GM23338 (cell line): Measurements from ENCODE around the gene DDIT3. TPM values are rescaled to one million over a fixed set of nuclear protein-coding genes. Genes with fewer than 3 reads are reported as not detected.

ENCODE experiments used
- ATAC-seq: fragments of 200-7000 bp; cut with Tn5 transposase; 3 replicates; pipeline ENCODE4 v1.9.1; 2020
- DNase-seq: peaks from one replicate; pipeline ENCODE4 v3.0.0-alpha.2; 2015; ENCODE audit warnings: low spot score
- H2AFZ ChIP-seq: fragments of 200-600 bp; sonication (generic); 2 replicates; pipeline ENCODE4 v1.8.0; 2016; ENCODE audit warnings: antibody characterized with exemption, mild to moderate bottlenecking, moderate library complexity
- H3F3A ChIP-seq: fragments of 200-600 bp; sonication (generic); replicated peaks from 2 replicates; pipeline ENCODE4 v1.8.0; 2017; ENCODE audit warnings: antibody characterized with exemption, mixed run types, low read depth
- H3K27ac ChIP-seq: fragments of 200-600 bp; sonication (generic); 2 replicates; pipeline ENCODE4 v1.6.1; 2016; ENCODE audit warnings: low read depth
- H3K27me3 ChIP-seq: fragments of 200-600 bp; sonication (generic); 2 replicates; pipeline ENCODE4 v1.8.0; 2016; ENCODE audit warnings: mild to moderate bottlenecking, mixed run types, moderate library complexity; ENCODE audit not compliant: insufficient read depth
- H3K36me3 ChIP-seq: fragments of 200-600 bp; sonication (generic); 2 replicates; pipeline ENCODE4 v1.8.0; 2016; ENCODE audit warnings: mild to moderate bottlenecking; ENCODE audit not compliant: insufficient read depth
- H3K4me1 ChIP-seq: fragments of 200-600 bp; sonication (generic); 2 replicates; pipeline ENCODE4 v1.8.0; 2016; ENCODE audit warnings: mild to moderate bottlenecking, moderate library complexity; ENCODE audit not compliant: insufficient read depth
- H3K4me2 ChIP-seq: fragments of 200-600 bp; sonication (generic); 2 replicates; pipeline ENCODE4 v1.7.1; 2017; ENCODE audit warnings: mixed run types
- H3K4me3 ChIP-seq: fragments of 200-600 bp; sonication (generic); 2 replicates; pipeline ENCODE4 v1.6.1; 2016; ENCODE audit warnings: mixed run types
- H3K79me2 ChIP-seq: fragments of 200-600 bp; sonication (generic); replicated peaks from 2 replicates; pipeline ENCODE4 v1.8.0; 2017; ENCODE audit warnings: mild to moderate bottlenecking; ENCODE audit not compliant: insufficient read depth
- H3K9me2 ChIP-seq: fragments of 200-600 bp; sonication (generic); 2 replicates; pipeline ENCODE4 v1.8.0; 2017; ENCODE audit not compliant: insufficient read depth
- H4K20me1 ChIP-seq: fragments of 200-600 bp; sonication (generic); replicated peaks from 2 replicates; pipeline ENCODE4 v1.8.0; 2017; ENCODE audit warnings: mild to moderate bottlenecking; ENCODE audit not compliant: insufficient read depth
- H3K27ac Mint-ChIP-seq: 2 replicates; pipeline ENCODE4 v1.8.0; 2020; ENCODE audit warnings: inconsistent platforms, mild to moderate bottlenecking, moderate library complexity, mixed read lengths
- H3K27me3 Mint-ChIP-seq: 3 replicates; pipeline ENCODE4 v1.8.0; 2022; ENCODE audit warnings: low read depth, mild to moderate bottlenecking, moderate library complexity, mixed read lengths, inconsistent platforms; ENCODE audit not compliant: insufficient read depth, poor library complexity
- H3K36me3 Mint-ChIP-seq: 3 replicates; pipeline ENCODE4 v1.8.0; 2021; ENCODE audit warnings: low read depth, mild to moderate bottlenecking, inconsistent platforms, moderate library complexity, mixed read lengths
- H3K4me1 Mint-ChIP-seq: 3 replicates; pipeline ENCODE4 v1.8.0; 2020; ENCODE audit warnings: mild to moderate bottlenecking, inconsistent platforms, mixed read lengths
- H3K4me3 Mint-ChIP-seq: 3 replicates; pipeline ENCODE4 v1.8.0; 2021; ENCODE audit warnings: moderate library complexity, mild to moderate bottlenecking, inconsistent platforms, mixed read lengths
- H3K9me3 Mint-ChIP-seq: 3 replicates; pipeline ENCODE4 v1.8.0; 2020; ENCODE audit warnings: moderate library complexity, mild to moderate bottlenecking, inconsistent platforms, mixed read lengths
- EZH2 ChIP-seq: fragments of 200-600 bp; sonication (generic); IDR thresholded peaks from one replicate; pipeline ENCODE4 v1.8.0; 2017; ENCODE audit warnings: antibody characterized with exemption, mild to moderate bottlenecking, low read depth; ENCODE audit not compliant: unreplicated experiment
- JUNB ChIP-seq: IDR thresholded peaks from one replicate; pipeline ENCODE4 v1.6.1; 2016; ENCODE audit warnings: antibody characterized with exemption; ENCODE audit not compliant: unreplicated experiment
- POLR2AphosphoS5 ChIP-seq: IDR thresholded peaks from 2 replicates; pipeline ENCODE4 v1.6.1; 2016; ENCODE audit warnings: antibody characterized with exemption, low read depth
- STAT1 ChIP-seq: IDR thresholded peaks from one replicate; pipeline ENCODE4 v1.6.1; 2016; ENCODE audit warnings: antibody characterized with exemption; ENCODE audit not compliant: unreplicated experiment
- ZNF114 ChIP-seq: fragments of 250-450 bp; sonication (Bioruptor Pico); IDR thresholded peaks from 2 replicates; pipeline ENCODE4 v1.5.0; 2020; ENCODE audit warnings: mild to moderate bottlenecking, moderate library complexity
- ZNF331 ChIP-seq: fragments of 250-450 bp; sonication (Bioruptor Pico); IDR thresholded peaks from 2 replicates; pipeline ENCODE4 v1.5.0; 2020; ENCODE audit warnings: low read depth, mild to moderate bottlenecking, moderate library complexity
- polyA plus RNA-seq: library from polyadenylated mRNA; unstranded; fragments of >200 nt; fragmentation: Nextera tagmentation; extraction: Ambion mirVana; gene quantifications from 2 replicates; pipeline ENCODE4 v1.2.1, GENCODE V29; 2016
- total RNA-seq: library from RNA; depleted of rRNA; stranded (reverse); fragments of >200 nt; shearing (Covaris generic); gene quantifications from 2 replicates; pipeline ENCODE4 v1.2.3, GENCODE V29; 2014
- TF ChIP-seq, protein P1 (sequence below): fragments of 250-450 bp; sonication (Bioruptor Pico); IDR thresholded peaks from 2 replicates; pipeline ENCODE4 v1.5.0; 2020; ENCODE audit warnings: mild to moderate bottlenecking, moderate library complexity
- TF ChIP-seq, protein P2 (sequence below): IDR thresholded peaks from 2 replicates; pipeline ENCODE4 v1.6.1; 2016; ENCODE audit warnings: antibody characterized with exemption

Gene DDIT3
- total and polyA plus RNA-seq, 2 experiments from 2014 or later = 3.9 to 12.5 TPM

DNA sequence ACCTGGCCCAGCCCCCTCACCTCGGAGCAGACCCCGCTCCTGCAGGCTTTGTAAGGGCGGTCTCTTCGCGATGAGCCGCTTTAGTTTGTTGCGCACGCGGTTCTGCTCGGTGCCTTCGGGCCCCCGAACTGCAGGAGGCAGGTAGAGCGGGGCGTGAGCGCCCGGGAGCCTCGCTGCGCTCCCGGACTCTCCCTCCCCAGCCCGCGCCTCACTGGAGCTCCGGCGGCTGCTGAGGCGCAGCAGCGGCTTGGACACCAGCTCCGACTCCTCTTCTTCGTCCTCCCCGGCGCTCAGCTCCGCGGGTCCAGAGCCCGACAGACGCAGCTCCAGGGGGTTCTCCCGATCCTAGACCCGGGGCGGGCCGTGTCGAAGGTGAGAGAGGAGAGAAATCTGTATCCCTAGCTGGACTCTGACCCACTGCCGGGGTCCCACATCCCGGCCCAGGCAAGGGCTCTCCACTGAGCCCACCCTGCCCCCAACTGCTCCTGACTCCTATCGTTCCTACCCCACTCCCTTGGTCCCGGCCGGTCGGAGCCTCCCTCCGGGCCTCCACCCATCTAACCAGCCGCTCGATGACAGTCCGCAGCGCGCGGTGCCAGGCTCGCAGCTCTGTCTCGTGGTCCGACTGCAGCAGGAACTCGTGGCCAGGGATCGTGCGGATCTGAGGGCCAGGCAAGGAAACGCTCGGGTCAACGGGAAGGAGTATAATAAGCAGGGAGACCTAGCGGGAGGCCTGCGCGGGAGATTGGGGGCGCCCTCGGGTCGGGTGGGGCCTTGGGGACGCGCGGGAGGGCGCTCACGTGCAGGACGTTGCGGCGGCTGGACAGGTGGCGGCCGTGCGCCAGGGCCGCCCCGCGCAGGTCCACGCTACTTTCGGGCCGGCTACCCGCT, 44.8 kb downstream of the DDIT3 start:
- Mint-ChIP-seq H3K27me3 (peaks cover 61% of the 10 kb centered on the region), H3K27ac (no peak overlapping the region), H3K36me3 (peaks cover 8% of the 10 kb centered on the region; the same call in 1 of the 3 replicates), H3K4me1 (peaks cover 39% of the 10 kb centered on the region), H3K9me3 (no peaks in the 10 kb centered on the region; the same call in 2 of the 3 replicates), H3K4me3 (peak overlapping the region; percentile 75)
- no peaks in the 10 kb centered on the region for H3K36me3 ChIP-seq
- DNase-seq (peak; percentile 69), ATAC-seq (peak; percentile 64)
- TF ChIP-seq JUNB (no peak), EZH2 (peak; percentile 81)
- no peaks in the 10 kb centered on the region for H3K79me2 ChIP-seq
- H3K27ac ChIP-seq = no peak overlapping the region
- H2AFZ ChIP-seq = peak overlapping the region; percentile 98
- H3K4me1 ChIP-seq = peaks cover 30% of the 10 kb centered on the region
- peaks cover 9% of the 10 kb centered on the region for H3F3A ChIP-seq
- H3K4me3 ChIP-seq = peak overlapping the region; percentile 82
- no peaks in the 10 kb centered on the region for H3K9me2 ChIP-seq
- no peaks in the 10 kb centered on the region for H4K20me1 ChIP-seq
- H3K27me3 ChIP-seq = peaks cover 57% of the 10 kb centered on the region
- peak overlapping the region; percentile 98 for H3K4me2 ChIP-seq

DNA sequence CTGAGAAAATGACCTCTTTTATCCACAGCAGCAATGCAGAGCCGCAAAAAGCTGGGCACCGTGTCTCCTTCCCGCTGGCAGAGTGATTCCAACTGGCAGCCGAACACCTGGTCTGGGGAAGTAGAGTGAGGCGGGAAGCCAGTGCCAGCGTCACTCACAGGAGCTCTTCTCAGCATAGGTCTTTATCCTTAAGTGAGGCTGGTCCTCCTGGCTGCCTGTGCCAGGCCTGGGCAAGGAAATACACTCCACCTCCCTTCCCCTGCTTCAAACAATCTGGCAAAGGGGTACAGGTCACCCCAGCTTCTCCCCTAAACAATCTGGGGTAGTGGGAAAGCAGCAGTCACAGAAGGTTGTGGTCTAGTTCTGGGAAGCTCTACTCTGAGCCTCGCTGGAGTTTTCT, 45.5 kb downstream of the DDIT3 start:
- ATAC-seq = peak; percentile 5
- DNase-seq = no peak
- H3K27me3 Mint-ChIP-seq = peaks cover 59% of the 10 kb centered on the region
- no peak overlapping the region for H3K27ac Mint-ChIP-seq
- Histone ChIP-seq H3F3A (peaks cover 9% of the 10 kb centered on the region), H3K27me3 (peaks cover 57% of the 10 kb centered on the region), H3K27ac (no peak overlapping the region), H4K20me1 (no peaks in the 10 kb centered on the region), H2AFZ (peak overlapping the region; percentile 98), H3K36me3 (no peaks in the 10 kb centered on the region), H3K9me2 (no peaks in the 10 kb centered on the region), H3K4me1 (peaks cover 28% of the 10 kb centered on the region), H3K4me2 (peak overlapping the region; percentile 98), H3K79me2 (no peaks in the 10 kb centered on the region), H3K4me3 (peak overlapping the region; percentile 82)
- peaks cover 39% of the 10 kb centered on the region for H3K4me1 Mint-ChIP-seq
- peak overlapping the region; percentile 75 for H3K4me3 Mint-ChIP-seq
- peaks cover 8% of the 10 kb centered on the region; the same call in 1 of the 3 replicates for H3K36me3 Mint-ChIP-seq
- H3K9me3 Mint-ChIP-seq = no peaks in the 10 kb centered on the region; the same call in 2 of the 3 replicates
- TF ChIP-seq JUNB = no peak
- TF ChIP-seq, protein P1, sequence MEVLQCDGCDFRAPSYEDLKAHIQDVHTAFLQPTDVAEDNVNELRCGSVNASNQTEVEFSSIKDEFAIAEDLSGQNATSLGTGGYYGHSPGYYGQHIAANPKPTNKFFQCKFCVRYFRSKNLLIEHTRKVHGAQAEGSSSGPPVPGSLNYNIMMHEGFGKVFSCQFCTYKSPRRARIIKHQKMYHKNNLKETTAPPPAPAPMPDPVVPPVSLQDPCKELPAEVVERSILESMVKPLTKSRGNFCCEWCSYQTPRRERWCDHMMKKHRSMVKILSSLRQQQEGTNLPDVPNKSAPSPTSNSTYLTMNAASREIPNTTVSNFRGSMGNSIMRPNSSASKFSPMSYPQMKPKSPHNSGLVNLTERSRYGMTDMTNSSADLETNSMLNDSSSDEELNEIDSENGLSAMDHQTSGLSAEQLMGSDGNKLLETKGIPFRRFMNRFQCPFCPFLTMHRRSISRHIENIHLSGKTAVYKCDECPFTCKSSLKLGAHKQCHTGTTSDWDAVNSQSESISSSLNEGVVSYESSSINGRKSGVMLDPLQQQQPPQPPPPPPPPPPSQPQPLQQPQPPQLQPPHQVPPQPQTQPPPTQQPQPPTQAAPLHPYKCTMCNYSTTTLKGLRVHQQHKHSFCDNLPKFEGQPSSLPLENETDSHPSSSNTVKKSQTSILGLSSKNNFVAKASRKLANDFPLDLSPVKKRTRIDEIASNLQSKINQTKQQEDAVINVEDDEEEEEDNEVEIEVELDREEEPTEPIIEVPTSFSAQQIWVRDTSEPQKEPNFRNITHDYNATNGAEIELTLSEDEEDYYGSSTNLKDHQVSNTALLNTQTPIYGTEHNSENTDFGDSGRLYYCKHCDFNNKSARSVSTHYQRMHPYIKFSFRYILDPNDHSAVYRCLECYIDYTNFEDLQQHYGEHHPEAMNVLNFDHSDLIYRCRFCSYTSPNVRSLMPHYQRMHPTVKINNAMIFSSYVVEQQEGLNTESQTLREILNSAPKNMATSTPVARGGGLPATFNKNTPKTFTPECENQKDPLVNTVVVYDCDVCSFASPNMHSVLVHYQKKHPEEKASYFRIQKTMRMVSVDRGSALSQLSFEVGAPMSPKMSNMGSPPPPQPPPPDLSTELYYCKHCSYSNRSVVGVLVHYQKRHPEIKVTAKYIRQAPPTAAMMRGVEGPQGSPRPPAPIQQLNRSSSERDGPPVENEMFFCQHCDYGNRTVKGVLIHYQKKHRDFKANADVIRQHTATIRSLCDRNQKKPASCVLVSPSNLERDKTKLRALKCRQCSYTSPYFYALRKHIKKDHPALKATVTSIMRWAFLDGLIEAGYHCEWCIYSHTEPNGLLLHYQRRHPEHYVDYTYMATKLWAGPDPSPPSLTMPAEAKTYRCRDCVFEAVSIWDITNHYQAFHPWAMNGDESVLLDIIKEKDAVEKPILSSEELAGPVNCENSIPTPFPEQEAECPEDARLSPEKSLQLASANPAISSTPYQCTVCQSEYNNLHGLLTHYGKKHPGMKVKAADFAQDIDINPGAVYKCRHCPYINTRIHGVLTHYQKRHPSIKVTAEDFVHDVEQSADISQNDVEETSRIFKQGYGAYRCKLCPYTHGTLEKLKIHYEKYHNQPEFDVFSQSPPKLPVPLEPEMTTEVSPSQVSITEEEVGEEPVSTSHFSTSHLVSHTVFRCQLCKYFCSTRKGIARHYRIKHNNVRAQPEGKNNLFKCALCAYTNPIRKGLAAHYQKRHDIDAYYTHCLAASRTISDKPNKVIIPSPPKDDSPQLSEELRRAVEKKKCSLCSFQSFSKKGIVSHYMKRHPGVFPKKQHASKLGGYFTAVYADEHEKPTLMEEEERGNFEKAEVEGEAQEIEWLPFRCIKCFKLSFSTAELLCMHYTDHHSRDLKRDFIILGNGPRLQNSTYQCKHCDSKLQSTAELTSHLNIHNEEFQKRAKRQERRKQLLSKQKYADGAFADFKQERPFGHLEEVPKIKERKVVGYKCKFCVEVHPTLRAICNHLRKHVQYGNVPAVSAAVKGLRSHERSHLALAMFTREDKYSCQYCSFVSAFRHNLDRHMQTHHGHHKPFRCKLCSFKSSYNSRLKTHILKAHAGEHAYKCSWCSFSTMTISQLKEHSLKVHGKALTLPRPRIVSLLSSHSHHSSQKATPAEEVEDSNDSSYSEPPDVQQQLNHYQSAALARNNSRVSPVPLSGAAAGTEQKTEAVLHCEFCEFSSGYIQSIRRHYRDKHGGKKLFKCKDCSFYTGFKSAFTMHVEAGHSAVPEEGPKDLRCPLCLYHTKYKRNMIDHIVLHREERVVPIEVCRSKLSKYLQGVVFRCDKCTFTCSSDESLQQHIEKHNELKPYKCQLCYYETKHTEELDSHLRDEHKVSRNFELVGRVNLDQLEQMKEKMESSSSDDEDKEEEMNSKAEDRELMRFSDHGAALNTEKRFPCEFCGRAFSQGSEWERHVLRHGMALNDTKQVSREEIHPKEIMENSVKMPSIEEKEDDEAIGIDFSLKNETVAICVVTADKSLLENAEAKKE (CRISPR knock-in tag) = no peak
- TF ChIP-seq STAT1 = no peak
- TF ChIP-seq POLR2AphosphoS5 = no peak
- TF ChIP-seq ZNF331 = no peak
- no peak for TF ChIP-seq ZNF114 (CRISPR knock-in tag)
- TF ChIP-seq, protein P2, sequence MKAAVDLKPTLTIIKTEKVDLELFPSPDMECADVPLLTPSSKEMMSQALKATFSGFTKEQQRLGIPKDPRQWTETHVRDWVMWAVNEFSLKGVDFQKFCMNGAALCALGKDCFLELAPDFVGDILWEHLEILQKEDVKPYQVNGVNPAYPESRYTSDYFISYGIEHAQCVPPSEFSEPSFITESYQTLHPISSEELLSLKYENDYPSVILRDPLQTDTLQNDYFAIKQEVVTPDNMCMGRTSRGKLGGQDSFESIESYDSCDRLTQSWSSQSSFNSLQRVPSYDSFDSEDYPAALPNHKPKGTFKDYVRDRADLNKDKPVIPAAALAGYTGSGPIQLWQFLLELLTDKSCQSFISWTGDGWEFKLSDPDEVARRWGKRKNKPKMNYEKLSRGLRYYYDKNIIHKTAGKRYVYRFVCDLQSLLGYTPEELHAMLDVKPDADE = no peak
